Right cardiac atrium (tissue), 5 donors: ENCODE data around the gene IMMT. TPM values are rescaled to one million over a fixed set of nuclear protein-coding genes. Genes with fewer than 3 reads are reported as not detected.

Experiments
- ATAC-seq, 2 donors: fragments of 200-7000 bp; cut with Tn5 transposase; one replicate each; pipeline versions ENCODE4 v1.8.0 to v1.9.1; 2020; ENCODE audit warnings: moderate library complexity in 2 of 2, mild to moderate bottlenecking in 1 of 2
- DNase-seq, 3 donors: peaks; one replicate each; pipeline ENCODE4 v3.0.0-alpha.2; 2020
- H3K27ac ChIP-seq: one replicate; pipeline ENCODE4 v1.5.1; 2013; ENCODE audit warnings: mild to moderate bottlenecking, low read length, control low read depth, moderate library complexity
- H3K27me3 ChIP-seq: one replicate; pipeline ENCODE4 v1.6.1; 2013; ENCODE audit not compliant: control insufficient read depth, insufficient read depth
- H3K4me1 ChIP-seq: one replicate; pipeline ENCODE4 v1.6.1; 2013; ENCODE audit warnings: low read length; ENCODE audit not compliant: control insufficient read depth, insufficient read depth
- H3K4me3 ChIP-seq: one replicate; pipeline ENCODE4 v1.5.1; 2013; ENCODE audit warnings: low read length, control low read depth
- H3K9me3 ChIP-seq: one replicate; pipeline ENCODE4 v1.6.1; 2013; ENCODE audit warnings: low read length; ENCODE audit not compliant: control insufficient read depth
- WGBS: extraction: QIAGEN DNeasy Blood & Tissue Kit; methylation state at CpG from one replicate; pipeline ENCODE4 v1.1.7; 2013; 5-methylcytosine and 5-hydroxymethylcytosine counted together
- intact Hi-C, 4 donors: fragments of 100-400 bp; cut with DNase I; formaldehyde crosslinking; loops; one replicate each; pipeline versions ENCODE4 v1.11.0 to v1.14.0; 2022 to 2023
- polyA plus RNA-seq: library from polyadenylated mRNA; stranded (reverse); fragments of 200-250 nt; gene quantifications from one replicate; pipeline ENCODE4 v1.2.3, GENCODE V29; 2013
- total RNA-seq, 4 donors: library from RNA; stranded (reverse); fragmentation: NEBNext Ultra II Directional; extraction: Animal tissue kit (Norgen Biotek cat#: 25700); gene quantifications; one replicate each; pipeline ENCODE4 v1.2.1, GENCODE V29; 2021
- donor health status: healthy with polysubstance abuse.
- donor health status: DM: no; HTN: yes; CAD: no.
- donor health status: DM: no; HTN: no; CAD: no.
- donor health status: DM: no; HTN: yes; CAD: no; lungs with severe emphysema.
- donor health status: DM: yes; HTN: yes; CAD: no.

The IMMT gene
- total and polyA plus RNA-seq, 5 donors: 132 to 204 (median 199) TPM

- intact Hi-C loops: no loop called here
- Histone ChIP-seq H3K27ac (no peak overlapping the region), H3K4me1 (peaks cover 4% of the 10 kb centered on the region), H3K27me3 (no peaks in the 10 kb centered on the region), H3K9me3 (no peaks in the 10 kb centered on the region), H3K4me3 (no peak overlapping the region)
- ATAC-seq (no peak), DNase-seq (no peak)
- WGBS: 55% methylated on average over 13 of the region's 13 CpGs
Measured at GRCh38 chr2:86216575-86217555, 21.6 kb upstream of the IMMT start.

DNA sequence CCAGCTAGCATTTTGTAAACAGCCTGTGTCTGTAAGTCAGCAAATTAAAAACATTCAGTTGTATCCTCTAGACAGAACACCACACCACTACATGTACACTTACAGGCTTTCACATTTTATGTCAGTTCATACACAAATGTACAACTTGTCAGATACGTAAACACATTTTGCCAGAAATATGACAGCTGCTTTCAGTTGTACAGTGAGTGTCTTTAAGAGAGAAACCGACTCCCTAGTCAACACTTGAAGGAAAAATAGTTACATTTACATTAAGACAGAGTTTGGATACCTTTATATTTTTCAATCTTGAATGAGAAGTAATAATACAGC is 19.2 kb upstream of the IMMT start:
- H3K4me3 ChIP-seq: no peak overlapping the region
- no peaks in the 10 kb centered on the region for H3K27me3 ChIP-seq
- H3K9me3 ChIP-seq: no peaks in the 10 kb centered on the region
- intact Hi-C loops: no loop called here
- ATAC-seq: no peak
- no peak for DNase-seq
- 84% methylated on average over 2 of the region's 2 CpGs for WGBS
- no peak overlapping the region for H3K27ac ChIP-seq
- no peaks in the 10 kb centered on the region for H3K4me1 ChIP-seq

DNA sequence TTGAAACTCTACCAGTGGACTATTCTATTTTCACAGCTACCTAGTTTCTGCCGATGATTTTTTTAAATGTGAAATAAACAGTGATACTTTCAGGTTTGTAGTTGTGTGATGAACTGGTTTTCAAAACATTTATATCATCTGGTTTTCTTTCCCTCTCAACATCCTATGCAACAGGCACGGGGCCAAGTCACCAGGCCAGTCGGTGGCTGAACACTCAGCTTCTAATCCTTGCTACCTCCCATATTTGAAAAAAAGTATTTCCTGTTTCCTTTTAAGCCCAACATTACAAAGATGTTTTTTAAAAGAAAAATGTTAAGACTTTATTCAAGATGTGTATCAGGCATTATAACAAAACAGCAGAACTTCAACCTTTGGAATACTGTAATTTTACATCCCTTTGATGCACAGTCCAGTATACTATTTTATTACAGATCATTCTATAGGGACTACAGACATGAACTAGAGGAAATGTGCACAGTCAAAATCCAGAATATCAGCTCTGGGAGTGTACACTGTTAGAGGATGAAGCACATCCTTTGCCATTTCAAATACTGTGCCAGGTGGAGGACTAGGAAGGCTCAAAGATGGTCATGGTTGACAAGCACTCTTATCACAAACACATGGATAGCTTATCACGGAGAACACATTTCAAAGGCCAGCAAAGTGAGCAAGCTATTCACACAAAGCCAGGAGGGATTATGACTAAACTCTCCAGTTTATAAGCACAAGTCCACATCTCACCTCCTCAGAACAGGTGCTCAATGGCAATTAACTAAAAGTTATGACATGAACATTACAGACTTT is 18.6 kb upstream of the IMMT start:
- ATAC-seq (peak in 1 of 2 donors; percentile 11), DNase-seq (no peak)
- Histone ChIP-seq H3K4me1 (no peaks in the 10 kb centered on the region), H3K4me3 (no peak overlapping the region), H3K9me3 (no peaks in the 10 kb centered on the region), H3K27me3 (no peaks in the 10 kb centered on the region), H3K27ac (peak overlapping the region; percentile 69)
- WGBS: 36% methylated on average over 4 of the region's 4 CpGs
- intact Hi-C loops: no loop called here

- intact Hi-C loops: no loop called here
- no peaks in the 10 kb centered on the region for H3K9me3 ChIP-seq
- no peak overlapping the region for H3K4me3 ChIP-seq
- H3K27me3 ChIP-seq: no peaks in the 10 kb centered on the region
- H3K4me1 ChIP-seq: no peaks in the 10 kb centered on the region
- ATAC-seq (no peak), DNase-seq (no peak)
- no peak overlapping the region for H3K27ac ChIP-seq
- 57% methylated on average over 1 of the region's 1 CpG for WGBS
Measured at GRCh38 chr2:86213056-86213455, 17.8 kb upstream of the IMMT start.

DNA sequence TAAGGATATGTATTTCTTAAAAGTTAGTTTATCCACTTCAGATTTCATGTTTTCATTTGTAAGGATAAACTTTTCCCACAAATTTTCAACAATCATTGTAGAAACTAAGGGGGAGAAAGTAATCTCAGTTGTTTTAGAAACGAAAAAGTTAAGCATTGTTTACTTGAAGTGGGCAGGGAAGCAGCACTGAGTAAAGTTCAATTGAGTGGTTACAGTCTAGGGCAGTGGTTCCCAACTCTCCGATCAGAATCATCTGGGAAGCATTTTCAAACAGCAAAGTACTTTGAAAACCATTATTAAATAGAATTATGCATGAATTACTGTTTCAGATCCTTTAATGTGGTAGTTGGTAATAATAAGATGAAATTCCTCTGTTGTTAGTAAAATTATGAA is 16.5 kb upstream of the IMMT start:
- intact Hi-C loops: no loop called here
- WGBS: 86% methylated on average over 2 of the region's 2 CpGs
- Histone ChIP-seq H3K27me3 (no peaks in the 10 kb centered on the region), H3K4me3 (no peak overlapping the region), H3K27ac (no peak overlapping the region), H3K4me1 (no peaks in the 10 kb centered on the region), H3K9me3 (no peaks in the 10 kb centered on the region)
- ATAC-seq (no peak), DNase-seq (no peak)

DNA sequence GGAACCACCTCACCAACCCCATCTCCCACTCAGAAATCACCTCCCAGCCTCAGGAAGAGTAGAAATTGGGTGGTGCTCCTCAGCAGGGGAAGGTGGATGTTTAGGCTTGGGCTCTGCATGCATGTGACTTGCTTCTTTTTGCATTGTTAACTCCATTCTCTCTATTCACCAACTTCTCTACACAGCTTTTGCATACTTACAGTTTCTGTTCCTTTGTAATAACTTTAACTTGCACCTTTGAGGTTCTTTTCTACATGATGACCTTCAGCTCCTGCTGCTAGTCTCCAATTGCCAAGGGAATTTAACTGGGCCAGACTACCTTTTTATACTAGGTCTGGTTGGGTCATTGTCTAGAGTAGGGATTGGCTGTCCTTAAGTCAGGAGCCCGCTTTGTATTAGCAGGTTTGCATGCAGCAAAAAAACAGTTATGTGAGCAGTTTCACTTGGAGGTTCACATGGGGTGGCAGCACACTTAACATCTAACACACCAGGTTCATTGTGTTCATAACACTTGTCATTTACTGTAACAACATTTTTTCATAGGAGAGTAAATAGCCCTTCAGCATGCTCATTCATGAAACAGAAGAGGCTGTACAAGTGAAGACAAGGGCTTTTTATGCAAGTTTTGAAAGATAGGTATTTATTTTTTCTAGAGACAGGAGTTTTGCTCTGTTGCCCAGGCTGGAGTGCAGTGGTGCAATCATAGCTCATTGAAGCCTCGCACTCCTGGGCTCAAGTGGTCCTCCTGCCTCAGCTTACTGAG is 16.0 kb upstream of the IMMT start:
- H3K9me3 ChIP-seq: no peaks in the 10 kb centered on the region
- H3K4me1 ChIP-seq: no peaks in the 10 kb centered on the region
- intact Hi-C loops: no loop called here
- no peak overlapping the region for H3K4me3 ChIP-seq
- no peak overlapping the region for H3K27ac ChIP-seq
- 96% methylated on average over 2 of the region's 2 CpGs for WGBS
- DNase-seq (no peak), ATAC-seq (no peak)
- H3K27me3 ChIP-seq: no peaks in the 10 kb centered on the region

DNA sequence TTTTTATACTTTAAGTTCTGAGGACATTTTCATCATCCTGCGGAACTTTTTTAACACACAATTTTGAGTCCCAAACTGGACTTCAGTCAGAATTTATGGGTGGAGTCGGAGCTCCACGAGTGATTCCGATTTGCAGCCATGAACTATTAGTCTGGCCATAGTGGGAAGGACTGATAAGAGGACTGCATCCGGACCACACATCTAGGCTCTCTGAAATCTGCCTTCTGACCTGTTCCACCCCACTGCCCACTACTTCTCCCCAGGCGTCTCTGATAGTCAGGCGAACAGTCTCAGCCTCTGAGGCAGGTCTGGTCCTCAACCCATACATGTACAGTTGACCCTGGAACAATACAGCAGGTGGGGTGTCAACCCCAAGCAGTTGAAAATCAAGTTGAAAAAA is 9.2 kb upstream of the IMMT start:
- Histone ChIP-seq H3K27me3 (no peaks in the 10 kb centered on the region), H3K4me1 (no peaks in the 10 kb centered on the region), H3K9me3 (no peaks in the 10 kb centered on the region), H3K4me3 (no peak overlapping the region), H3K27ac (no peak overlapping the region)
- ATAC-seq: no peak
- intact Hi-C loops: no loop called here
- 78% methylated on average over 7 of the region's 7 CpGs for WGBS
- no peak for DNase-seq

GRCh38 chr2:86203614-86204013 is 8.4 kb upstream of the IMMT start:
- H3K4me1 ChIP-seq: no peaks in the 10 kb centered on the region
- ATAC-seq (no peak), DNase-seq (no peak)
- no peaks in the 10 kb centered on the region for H3K9me3 ChIP-seq
- intact Hi-C loops: no loop called here
- H3K4me3 ChIP-seq: no peak overlapping the region
- WGBS: 93% methylated on average over 1 of the region's 1 CpG
- H3K27me3 ChIP-seq: no peaks in the 10 kb centered on the region
- H3K27ac ChIP-seq: no peak overlapping the region

DNA sequence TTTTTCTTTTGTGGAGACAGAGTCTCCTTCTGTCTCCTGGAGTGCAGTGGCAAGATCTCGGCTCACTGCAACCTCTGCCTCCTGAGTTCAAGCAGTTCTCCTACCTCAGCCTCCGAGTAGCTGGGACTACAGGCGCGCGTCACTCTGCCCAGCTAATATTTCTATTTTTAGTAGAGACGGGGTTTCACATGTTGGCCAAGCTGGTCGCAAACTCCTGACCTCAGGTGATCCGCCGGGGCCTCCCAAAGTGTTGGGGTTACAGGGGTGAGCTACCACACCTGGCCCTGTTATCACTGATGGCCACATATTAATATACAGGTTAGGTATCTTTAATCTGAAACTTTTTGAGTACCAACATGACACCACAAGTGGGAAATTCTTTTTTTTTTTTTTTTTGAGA is 7.4 kb upstream of the IMMT start:
- no peak overlapping the region for H3K4me3 ChIP-seq
- H3K9me3 ChIP-seq: no peaks in the 10 kb centered on the region
- intact Hi-C loops: no loop called here
- DNase-seq (no peak), ATAC-seq (no peak)
- no peak overlapping the region for H3K27ac ChIP-seq
- WGBS: 73% methylated on average over 9 of the region's 9 CpGs
- no peaks in the 10 kb centered on the region for H3K4me1 ChIP-seq
- H3K27me3 ChIP-seq: no peaks in the 10 kb centered on the region

GRCh38 chr2:86202336-86202692 is 7.1 kb upstream of the IMMT start:
- intact Hi-C loops: no loop called here
- H3K27ac ChIP-seq: no peak overlapping the region
- no peaks in the 10 kb centered on the region for H3K4me1 ChIP-seq
- WGBS: 67% methylated on average over 2 of the region's 2 CpGs
- ATAC-seq: no peak
- H3K27me3 ChIP-seq: no peaks in the 10 kb centered on the region
- no peak for DNase-seq
- no peaks in the 10 kb centered on the region for H3K9me3 ChIP-seq
- no peak overlapping the region for H3K4me3 ChIP-seq
